HEK293 (cell line): ENCODE results near the gene KCNG3.
"Not testable (repeated sequence)": the region's sequence is repeated elsewhere in the genome, so short reads cannot be mapped to it uniquely, and the experiment has no call there.

Experiments used
- CTCF ChIA-PET: fragments of 350-600 bp; formaldehyde crosslinking; extraction: SDS; loops from one replicate; lab custom pipeline; 2021; ENCODE audit warnings: antibody characterized with exemption; lab: Yijun Ruan, JAX
- POLR2A ChIA-PET: fragments of 300-600 bp; formaldehyde crosslinking; extraction: SDS; loops from one replicate; lab custom pipeline; 2020; ENCODE audit warnings: antibody characterized with exemption, inconsistent platforms; lab: Yijun Ruan, JAX
- H3K27ac ChIP-seq: fragments of 200-500 bp; sonication (Bioruptor generic); 2 replicates; pipeline ENCODE4 v1.5.1; 2014; ENCODE audit warnings: low read depth, low read length, control low read depth, inconsistent platforms; ENCODE audit errors: extremely low read depth
- H3K36me3 ChIP-seq, 2 experiments: fragments of 200-500 bp in 1 of 2; sonication (Bioruptor generic) in 1 of 2; 1 replicate in 1 of 2; 2 replicates in 1 of 2; pipeline ENCODE4 v1.5.1; 2014 to 2017; ENCODE audit warnings: inconsistent platforms in 2 of 2, low read length in 2 of 2; ENCODE audit not compliant: control insufficient read depth in 2 of 2, insufficient read depth in 1 of 2
- H3K4me1 ChIP-seq: fragments of 200-500 bp; sonication (Bioruptor generic); 2 replicates; pipeline ENCODE4 v1.5.1; 2014; ENCODE audit warnings: mild to moderate bottlenecking, low read length, inconsistent platforms; ENCODE audit not compliant: control insufficient read depth, insufficient read depth
- H3K4me3 ChIP-seq: 2 replicates; pipeline ENCODE4 v1.5.1; 2011; ENCODE audit warnings: low read depth, mild to moderate bottlenecking, control low read depth, low read length, moderate library complexity
- H3K9me3 ChIP-seq: fragments of 200-500 bp; sonication (Bioruptor generic); 2 replicates; pipeline ENCODE4 v1.5.1; 2014; ENCODE audit warnings: low read depth, low read length, inconsistent platforms; ENCODE audit not compliant: control insufficient read depth, insufficient read depth
- GLIS1 ChIP-seq: fragments of 450-650 bp; formaldehyde crosslinking; IDR thresholded peaks from 2 replicates; pipeline ENCODE4 v1.5.1; 2016; ENCODE audit warnings: missing biosample characterization, missing genetic modification characterization
- OSR2 ChIP-seq: fragments of 450-650 bp; formaldehyde crosslinking; IDR thresholded peaks from 2 replicates; pipeline ENCODE4 v1.5.1; 2016; ENCODE audit warnings: missing biosample characterization, missing genetic modification characterization
- ZNF24 ChIP-seq: fragments of 450-650 bp; formaldehyde crosslinking; IDR thresholded peaks from 2 replicates; pipeline ENCODE4 v1.5.1; 2016; ENCODE audit warnings: missing biosample characterization, missing genetic modification characterization
- ZNF394 ChIP-seq: fragments of 450-650 bp; formaldehyde crosslinking; IDR thresholded peaks from 2 replicates; pipeline ENCODE4 v1.5.1; 2016; ENCODE audit warnings: missing biosample characterization, missing genetic modification characterization, mild to moderate bottlenecking, moderate library complexity, borderline replicate concordance
- ZNF416 ChIP-seq: fragments of 450-650 bp; formaldehyde crosslinking; IDR thresholded peaks from 2 replicates; pipeline ENCODE4 v1.5.1; 2016; ENCODE audit warnings: missing biosample characterization, missing genetic modification characterization
- ZNF426 ChIP-seq: fragments of 450-650 bp; formaldehyde crosslinking; IDR thresholded peaks from 2 replicates; pipeline ENCODE4 v1.5.1; 2017; ENCODE audit warnings: missing biosample characterization, missing genetic modification characterization, mild to moderate bottlenecking, inconsistent platforms, moderate library complexity
- ZNF555 ChIP-seq: fragments of 450-650 bp; formaldehyde crosslinking; conservative IDR thresholded peaks from 2 replicates; pipeline ENCODE4 v1.5.1; 2017; ENCODE audit warnings: missing biosample characterization, mild to moderate bottlenecking, missing genetic modification characterization, inconsistent platforms
- ZNF585B ChIP-seq: fragments of 450-650 bp; formaldehyde crosslinking; IDR thresholded peaks from 2 replicates; pipeline ENCODE4 v1.5.1; 2016; ENCODE audit warnings: missing biosample characterization, missing genetic modification characterization
- TF ChIP-seq, protein P1 (sequence below): sonication (generic); formaldehyde crosslinking; IDR thresholded peaks from 2 replicates; pipeline ENCODE4 v1.8.1; 2022; ENCODE audit warnings: mild to moderate bottlenecking, moderate library complexity, missing genetic modification reagents
- TF ChIP-seq, protein P2 (sequence below): fragments of 450-650 bp; formaldehyde crosslinking; conservative IDR thresholded peaks from 2 replicates; pipeline ENCODE4 v1.5.1; 2016; ENCODE audit warnings: low read depth, missing biosample characterization, missing genetic modification characterization
- TF ChIP-seq, protein P3 (sequence below): fragments of 450-650 bp; formaldehyde crosslinking; conservative IDR thresholded peaks from 2 replicates; pipeline ENCODE4 v1.5.1; 2016; ENCODE audit warnings: low read depth, missing biosample characterization, missing genetic modification characterization

The KCNG3 gene

DNA sequence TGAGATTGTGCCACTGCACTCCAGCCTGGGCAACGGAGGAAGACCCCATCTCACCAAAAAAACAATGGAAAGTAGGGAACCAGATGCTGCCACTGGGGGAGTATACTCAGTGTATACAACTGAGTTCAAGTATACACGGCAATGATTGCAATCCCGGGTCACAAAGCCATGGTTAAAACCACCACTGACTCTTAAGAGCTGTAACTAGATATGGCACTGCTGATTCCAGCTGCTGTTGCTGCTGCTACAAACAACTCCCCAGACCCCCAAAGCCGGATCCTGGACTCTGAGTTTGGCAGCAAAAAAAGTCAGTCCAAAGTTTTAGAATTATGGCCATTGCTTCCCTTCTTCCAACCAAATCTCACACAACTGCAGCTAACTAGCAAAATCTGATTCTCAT is 89.1 kb downstream of the KCNG3 start:
- CTCF ChIA-PET, result interaction anchor here (0.5 to 0.9 kb wide), 3 partner anchors 12 to 37 kb away, joined by 3 to 5 read pairs (median 4); no protein-coding TSS in a partner anchor
- no peaks in the 10 kb centered on the region for H3K9me3 ChIP-seq
- H3K36me3 ChIP-seq, result peaks cover 0 to 5% of the 10 kb centered on the region in 2 experiments; a peak in 1 of 3 replicates
- H3K27ac ChIP-seq, result no peak overlapping the region
- TF ChIP-seq ZNF24 (tag by site-specific recombination) (no peak), ZNF585B (tag by site-specific recombination) (no peak), OSR2 (tag by site-specific recombination) (no peak)
- no peaks in the 10 kb centered on the region for H3K4me1 ChIP-seq
- no peak overlapping the region for H3K4me3 ChIP-seq
- POLR2A ChIA-PET, result no interaction called here

DNA sequence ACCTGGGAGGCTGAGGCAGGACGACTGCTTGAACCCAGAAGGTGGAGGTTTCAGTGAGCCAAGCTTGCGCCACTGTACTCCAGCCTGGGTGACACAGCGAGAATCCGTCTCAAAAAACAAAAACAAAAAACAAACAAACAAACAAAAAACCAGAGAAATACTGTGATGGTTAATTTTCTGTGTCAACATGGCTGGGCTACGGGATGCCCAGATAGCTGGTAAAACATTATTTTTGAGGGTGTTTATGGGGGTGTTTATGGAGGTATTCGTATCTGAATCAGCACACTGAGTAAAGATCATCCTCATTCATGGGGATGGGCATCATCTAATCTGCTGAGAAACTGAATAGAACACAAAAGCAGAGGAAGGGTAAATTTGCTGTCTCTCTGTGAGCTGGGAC is 92.0 kb downstream of the KCNG3 start:
- H3K27ac ChIP-seq, result no peak overlapping the region
- H3K4me1 ChIP-seq, result no peaks in the 10 kb centered on the region
- CTCF ChIA-PET, result interaction anchor here (0.6 to 0.7 kb wide), 2 partner anchors 8 to 15 kb away, joined by 3 read pairs; no protein-coding TSS in a partner anchor
- POLR2A ChIA-PET, result no interaction called here
- no peaks in the 10 kb centered on the region for H3K9me3 ChIP-seq
- no peak overlapping the region for H3K4me3 ChIP-seq
- no peak for TF ChIP-seq GLIS1 (tag by site-specific recombination)
- TF ChIP-seq ZNF416 (tag by site-specific recombination), result peak; percentile 89
- TF ChIP-seq, protein P1, sequence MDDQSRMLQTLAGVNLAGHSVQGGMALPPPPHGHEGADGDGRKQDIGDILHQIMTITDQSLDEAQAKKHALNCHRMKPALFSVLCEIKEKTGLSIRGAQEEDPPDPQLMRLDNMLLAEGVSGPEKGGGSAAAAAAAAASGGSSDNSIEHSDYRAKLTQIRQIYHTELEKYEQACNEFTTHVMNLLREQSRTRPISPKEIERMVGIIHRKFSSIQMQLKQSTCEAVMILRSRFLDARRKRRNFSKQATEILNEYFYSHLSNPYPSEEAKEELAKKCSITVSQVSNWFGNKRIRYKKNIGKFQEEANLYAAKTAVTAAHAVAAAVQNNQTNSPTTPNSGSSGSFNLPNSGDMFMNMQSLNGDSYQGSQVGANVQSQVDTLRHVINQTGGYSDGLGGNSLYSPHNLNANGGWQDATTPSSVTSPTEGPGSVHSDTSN (CRISPR knock-in tag), result no peak
- H3K36me3 ChIP-seq, result no peaks in the 10 kb centered on the region

GRCh38 chr2:42398052-42398451 is 95.7 kb downstream of the KCNG3 start:
- H3K4me1 ChIP-seq, POLR2A ChIA-PET: not testable (repeated sequence)
- TF ChIP-seq ZNF426 (peak; percentile 37), ZNF394 (tag by site-specific recombination) (peak; percentile 41; the same call in 1 of the 2 replicates), ZNF555 (tag by site-specific recombination) (peak; percentile 24)
- TF ChIP-seq, protein P2, sequence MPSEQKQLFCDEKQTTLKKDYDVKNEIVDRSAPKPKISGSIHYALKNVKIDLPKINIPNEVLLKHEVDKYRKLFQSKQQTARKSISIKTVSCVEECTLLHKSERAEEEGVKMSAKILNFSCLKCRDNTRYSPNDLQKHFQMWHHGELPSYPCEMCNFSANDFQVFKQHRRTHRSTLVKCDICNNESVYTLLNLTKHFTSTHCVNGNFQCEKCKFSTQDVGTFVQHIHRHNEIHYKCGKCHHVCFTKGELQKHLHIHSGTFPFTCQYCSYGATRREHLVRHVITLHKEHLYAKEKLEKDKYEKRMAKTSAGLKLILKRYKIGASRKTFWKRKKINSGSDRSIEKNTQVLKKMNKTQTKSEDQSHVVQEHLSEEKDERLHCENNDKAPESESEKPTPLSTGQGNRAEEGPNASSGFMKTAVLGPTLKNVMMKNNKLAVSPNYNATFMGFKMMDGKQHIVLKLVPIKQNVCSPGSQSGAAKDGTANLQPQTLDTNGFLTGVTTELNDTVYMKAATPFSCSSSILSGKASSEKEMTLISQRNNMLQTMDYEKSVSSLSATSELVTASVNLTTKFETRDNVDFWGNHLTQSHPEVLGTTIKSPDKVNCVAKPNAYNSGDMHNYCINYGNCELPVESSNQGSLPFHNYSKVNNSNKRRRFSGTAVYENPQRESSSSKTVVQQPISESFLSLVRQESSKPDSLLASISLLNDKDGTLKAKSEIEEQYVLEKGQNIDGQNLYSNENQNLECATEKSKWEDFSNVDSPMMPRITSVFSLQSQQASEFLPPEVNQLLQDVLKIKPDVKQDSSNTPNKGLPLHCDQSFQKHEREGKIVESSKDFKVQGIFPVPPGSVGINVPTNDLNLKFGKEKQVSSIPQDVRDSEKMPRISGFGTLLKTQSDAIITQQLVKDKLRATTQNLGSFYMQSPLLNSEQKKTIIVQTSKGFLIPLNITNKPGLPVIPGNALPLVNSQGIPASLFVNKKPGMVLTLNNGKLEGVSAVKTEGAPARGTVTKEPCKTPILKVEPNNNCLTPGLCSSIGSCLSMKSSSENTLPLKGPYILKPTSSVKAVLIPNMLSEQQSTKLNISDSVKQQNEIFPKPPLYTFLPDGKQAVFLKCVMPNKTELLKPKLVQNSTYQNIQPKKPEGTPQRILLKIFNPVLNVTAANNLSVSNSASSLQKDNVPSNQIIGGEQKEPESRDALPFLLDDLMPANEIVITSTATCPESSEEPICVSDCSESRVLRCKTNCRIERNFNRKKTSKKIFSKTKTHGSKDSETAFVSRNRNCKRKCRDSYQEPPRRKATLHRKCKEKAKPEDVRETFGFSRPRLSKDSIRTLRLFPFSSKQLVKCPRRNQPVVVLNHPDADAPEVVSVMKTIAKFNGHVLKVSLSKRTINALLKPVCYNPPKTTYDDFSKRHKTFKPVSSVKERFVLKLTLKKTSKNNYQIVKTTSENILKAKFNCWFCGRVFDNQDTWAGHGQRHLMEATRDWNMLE (tag by site-specific recombination), result peak; percentile 50; the same call in 1 of the 2 replicates
- TF ChIP-seq, protein P3, sequence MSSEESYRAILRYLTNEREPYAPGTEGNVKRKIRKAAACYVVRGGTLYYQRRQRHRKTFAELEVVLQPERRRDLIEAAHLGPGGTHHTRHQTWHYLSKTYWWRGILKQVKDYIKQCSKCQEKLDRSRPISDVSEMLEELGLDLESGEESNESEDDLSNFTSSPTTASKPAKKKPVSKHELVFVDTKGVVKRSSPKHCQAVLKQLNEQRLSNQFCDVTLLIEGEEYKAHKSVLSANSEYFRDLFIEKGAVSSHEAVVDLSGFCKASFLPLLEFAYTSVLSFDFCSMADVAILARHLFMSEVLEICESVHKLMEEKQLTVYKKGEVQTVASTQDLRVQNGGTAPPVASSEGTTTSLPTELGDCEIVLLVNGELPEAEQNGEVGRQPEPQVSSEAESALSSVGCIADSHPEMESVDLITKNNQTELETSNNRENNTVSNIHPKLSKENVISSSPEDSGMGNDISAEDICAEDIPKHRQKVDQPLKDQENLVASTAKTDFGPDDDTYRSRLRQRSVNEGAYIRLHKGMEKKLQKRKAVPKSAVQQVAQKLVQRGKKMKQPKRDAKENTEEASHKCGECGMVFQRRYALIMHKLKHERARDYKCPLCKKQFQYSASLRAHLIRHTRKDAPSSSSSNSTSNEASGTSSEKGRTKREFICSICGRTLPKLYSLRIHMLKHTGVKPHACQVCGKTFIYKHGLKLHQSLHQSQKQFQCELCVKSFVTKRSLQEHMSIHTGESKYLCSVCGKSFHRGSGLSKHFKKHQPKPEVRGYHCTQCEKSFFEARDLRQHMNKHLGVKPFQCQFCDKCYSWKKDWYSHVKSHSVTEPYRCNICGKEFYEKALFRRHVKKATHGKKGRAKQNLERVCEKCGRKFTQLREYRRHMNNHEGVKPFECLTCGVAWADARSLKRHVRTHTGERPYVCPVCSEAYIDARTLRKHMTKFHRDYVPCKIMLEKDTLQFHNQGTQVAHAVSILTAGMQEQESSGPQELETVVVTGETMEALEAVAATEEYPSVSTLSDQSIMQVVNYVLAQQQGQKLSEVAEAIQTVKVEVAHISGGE (tag by site-specific recombination), result peak; percentile 53; the same call in 1 of the 2 replicates
- TF ChIP-seq, all 188 proteins: peak for 5; not testable (repeated sequence) for 183
- CTCF ChIA-PET, H3K4me3 ChIP-seq, H3K27ac ChIP-seq, H3K9me3 ChIP-seq, H3K36me3 ChIP-seq: not testable (repeated sequence)

- POLR2A ChIA-PET, H3K27ac ChIP-seq, H3K4me3 ChIP-seq, H3K36me3 ChIP-seq, H3K9me3 ChIP-seq, H3K4me1 ChIP-seq: not testable (repeated sequence)
- CTCF ChIA-PET, result interaction anchor here (1.0 to 1.1 kb wide), 2 partner anchors 12 to 38 kb away, joined by 4 read pairs; no protein-coding TSS in a partner anchor
These were observed 100.5 kb downstream of the KCNG3 start for GRCh38 chr2:42393320-42393719.
